ENCODE results near the gene NLGN1. TPM values are rescaled to one million over a fixed set of nuclear protein-coding genes. Genes with fewer than 3 reads are reported as not detected.

NLGN1 gene
- total and polyA plus RNA-seq, 2 of the 13 experiments (the other 11 are each of a cell fraction or from before 2014, with no cell fraction given), result not detected

DNA sequence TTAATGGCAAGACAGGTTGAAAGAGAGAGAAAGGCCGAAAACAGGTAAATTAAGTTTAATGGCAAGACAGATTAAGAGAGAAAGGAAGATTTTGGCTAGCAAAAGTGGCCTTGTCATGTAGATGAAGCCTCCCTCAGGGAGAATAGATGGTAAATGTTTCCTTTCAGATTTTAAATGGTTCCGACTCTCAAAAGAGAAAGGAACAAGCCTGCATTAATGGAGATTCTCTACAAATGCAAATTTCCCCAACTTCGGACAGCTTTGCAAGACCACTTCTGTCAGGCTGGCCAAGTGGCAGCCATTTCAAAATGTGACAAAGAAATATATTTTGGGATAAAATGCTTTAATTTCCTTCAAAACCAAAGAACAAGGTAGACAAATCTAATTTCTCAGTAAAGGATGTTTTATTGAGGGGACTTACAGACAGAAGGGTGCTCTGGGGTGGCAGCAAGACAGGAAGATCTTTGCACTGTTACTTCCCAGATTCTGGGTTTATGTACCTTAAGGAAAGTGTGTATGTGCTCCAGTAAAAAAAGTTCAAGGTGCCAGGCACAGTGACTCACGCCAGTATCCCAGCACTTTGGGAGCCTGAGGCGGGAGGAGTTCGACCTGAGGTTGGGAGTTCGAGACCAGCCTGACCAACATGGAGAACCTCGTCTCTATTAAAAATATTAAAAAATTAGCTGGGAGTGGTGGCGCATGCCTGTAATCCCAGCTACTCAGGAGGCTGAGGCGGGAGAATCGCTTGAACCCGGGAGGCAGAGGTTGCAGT is 835.3 kb downstream of the NLGN1 start:
- FAIRE-seq, result no peak
- TF ChIP-seq ZSCAN9 (CRISPR knock-in tag; IDR thresholded peaks at IDR 0.05; ENCODE audit: borderline replicate concordance) (no peak), NKX3-1 (CRISPR knock-in tag; IDR thresholded peaks at IDR 0.05) (no peak), ZSCAN25 (CRISPR knock-in tag; IDR thresholded peaks at IDR 0.05) (no peak), NR3C1 (CRISPR knock-in tag; IDR thresholded peaks at IDR 0.05) (no peak), RFX1 (IDR thresholded peaks at IDR 0.05) (no peak), RBAK (CRISPR knock-in tag; IDR thresholded peaks at IDR 0.05) (no peak), PTBP1 (IDR thresholded peaks at IDR 0.05; ENCODE audit: low read depth, low read length, poor library complexity, severe bottlenecking) (no peak), HNRNPH1 (optimal IDR thresholded peaks at IDR 0.05; ENCODE audit: low read depth, low read length) (no peak), SOX13 (IDR thresholded peaks at IDR 0.05) (no peak), SOX13 (CRISPR knock-in tag; conservative IDR thresholded peaks at IDR 0.05 in 1 of 2, IDR thresholded peaks at IDR 0.05 in 1 of 2) (no peak)
- TF ChIP-seq, protein P1, sequence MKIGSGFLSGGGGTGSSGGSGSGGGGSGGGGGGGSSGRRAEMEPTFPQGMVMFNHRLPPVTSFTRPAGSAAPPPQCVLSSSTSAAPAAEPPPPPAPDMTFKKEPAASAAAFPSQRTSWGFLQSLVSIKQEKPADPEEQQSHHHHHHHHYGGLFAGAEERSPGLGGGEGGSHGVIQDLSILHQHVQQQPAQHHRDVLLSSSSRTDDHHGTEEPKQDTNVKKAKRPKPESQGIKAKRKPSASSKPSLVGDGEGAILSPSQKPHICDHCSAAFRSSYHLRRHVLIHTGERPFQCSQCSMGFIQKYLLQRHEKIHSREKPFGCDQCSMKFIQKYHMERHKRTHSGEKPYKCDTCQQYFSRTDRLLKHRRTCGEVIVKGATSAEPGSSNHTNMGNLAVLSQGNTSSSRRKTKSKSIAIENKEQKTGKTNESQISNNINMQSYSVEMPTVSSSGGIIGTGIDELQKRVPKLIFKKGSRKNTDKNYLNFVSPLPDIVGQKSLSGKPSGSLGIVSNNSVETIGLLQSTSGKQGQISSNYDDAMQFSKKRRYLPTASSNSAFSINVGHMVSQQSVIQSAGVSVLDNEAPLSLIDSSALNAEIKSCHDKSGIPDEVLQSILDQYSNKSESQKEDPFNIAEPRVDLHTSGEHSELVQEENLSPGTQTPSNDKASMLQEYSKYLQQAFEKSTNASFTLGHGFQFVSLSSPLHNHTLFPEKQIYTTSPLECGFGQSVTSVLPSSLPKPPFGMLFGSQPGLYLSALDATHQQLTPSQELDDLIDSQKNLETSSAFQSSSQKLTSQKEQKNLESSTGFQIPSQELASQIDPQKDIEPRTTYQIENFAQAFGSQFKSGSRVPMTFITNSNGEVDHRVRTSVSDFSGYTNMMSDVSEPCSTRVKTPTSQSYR (CRISPR knock-in tag; IDR thresholded peaks at IDR 0.05; ENCODE audit: borderline replicate concordance), result no peak
- TF ChIP-seq, protein P2, sequence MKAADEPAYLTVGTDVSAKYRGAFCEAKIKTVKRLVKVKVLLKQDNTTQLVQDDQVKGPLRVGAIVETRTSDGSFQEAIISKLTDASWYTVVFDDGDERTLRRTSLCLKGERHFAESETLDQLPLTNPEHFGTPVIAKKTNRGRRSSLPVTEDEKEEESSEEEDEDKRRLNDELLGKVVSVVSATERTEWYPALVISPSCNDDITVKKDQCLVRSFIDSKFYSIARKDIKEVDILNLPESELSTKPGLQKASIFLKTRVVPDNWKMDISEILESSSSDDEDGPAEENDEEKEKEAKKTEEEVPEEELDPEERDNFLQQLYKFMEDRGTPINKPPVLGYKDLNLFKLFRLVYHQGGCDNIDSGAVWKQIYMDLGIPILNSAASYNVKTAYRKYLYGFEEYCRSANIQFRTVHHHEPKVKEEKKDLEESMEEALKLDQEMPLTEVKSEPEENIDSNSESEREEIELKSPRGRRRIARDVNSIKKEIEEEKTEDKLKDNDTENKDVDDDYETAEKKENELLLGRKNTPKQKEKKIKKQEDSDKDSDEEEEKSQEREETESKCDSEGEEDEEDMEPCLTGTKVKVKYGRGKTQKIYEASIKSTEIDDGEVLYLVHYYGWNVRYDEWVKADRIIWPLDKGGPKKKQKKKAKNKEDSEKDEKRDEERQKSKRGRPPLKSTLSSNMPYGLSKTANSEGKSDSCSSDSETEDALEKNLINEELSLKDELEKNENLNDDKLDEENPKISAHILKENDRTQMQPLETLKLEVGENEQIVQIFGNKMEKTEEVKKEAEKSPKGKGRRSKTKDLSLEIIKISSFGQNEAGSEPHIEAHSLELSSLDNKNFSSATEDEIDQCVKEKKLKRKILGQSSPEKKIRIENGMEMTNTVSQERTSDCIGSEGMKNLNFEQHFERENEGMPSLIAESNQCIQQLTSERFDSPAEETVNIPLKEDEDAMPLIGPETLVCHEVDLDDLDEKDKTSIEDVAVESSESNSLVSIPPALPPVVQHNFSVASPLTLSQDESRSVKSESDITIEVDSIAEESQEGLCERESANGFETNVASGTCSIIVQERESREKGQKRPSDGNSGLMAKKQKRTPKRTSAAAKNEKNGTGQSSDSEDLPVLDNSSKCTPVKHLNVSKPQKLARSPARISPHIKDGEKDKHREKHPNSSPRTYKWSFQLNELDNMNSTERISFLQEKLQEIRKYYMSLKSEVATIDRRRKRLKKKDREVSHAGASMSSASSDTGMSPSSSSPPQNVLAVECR (CRISPR knock-in tag; IDR thresholded peaks at IDR 0.05; ENCODE audit: borderline replicate concordance), result no peak
- TF ChIP-seq, protein P3, sequence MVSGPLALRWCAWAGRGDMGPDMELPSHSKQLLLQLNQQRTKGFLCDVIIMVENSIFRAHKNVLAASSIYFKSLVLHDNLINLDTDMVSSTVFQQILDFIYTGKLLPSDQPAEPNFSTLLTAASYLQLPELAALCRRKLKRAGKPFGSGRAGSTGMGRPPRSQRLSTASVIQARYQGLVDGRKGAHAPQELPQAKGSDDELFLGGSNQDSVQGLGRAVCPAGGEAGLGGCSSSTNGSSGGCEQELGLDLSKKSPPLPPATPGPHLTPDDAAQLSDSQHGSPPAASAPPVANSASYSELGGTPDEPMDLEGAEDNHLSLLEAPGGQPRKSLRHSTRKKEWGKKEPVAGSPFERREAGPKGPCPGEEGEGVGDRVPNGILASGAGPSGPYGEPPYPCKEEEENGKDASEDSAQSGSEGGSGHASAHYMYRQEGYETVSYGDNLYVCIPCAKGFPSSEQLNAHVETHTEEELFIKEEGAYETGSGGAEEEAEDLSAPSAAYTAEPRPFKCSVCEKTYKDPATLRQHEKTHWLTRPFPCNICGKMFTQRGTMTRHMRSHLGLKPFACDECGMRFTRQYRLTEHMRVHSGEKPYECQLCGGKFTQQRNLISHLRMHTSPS (CRISPR knock-in tag; IDR thresholded peaks at IDR 0.05; ENCODE audit: low read depth), result no peak
- DNase-seq (ENCODE audit: low spot score), result no peak
- no peak overlapping the region for H3K4me2 ChIP-seq (ENCODE audit: low read depth, low read length)
- H3K36me3 ChIP-seq (replicated peaks in 1 of 2; ENCODE audit: control insufficient read depth in 1 of 2, insufficient read depth in 2 of 2, low read length in 2 of 2), result no peaks in the 10 kb centered on the region
- ATAC-seq, result no peak
- H3K9me3 ChIP-seq (ENCODE audit: low read length), result no peaks in the 10 kb centered on the region
- ChIA-PET POLR2A (no interaction called here), CTCF (ENCODE audit: low intra/inter-chr PET ratio, low total read pairs) (no interaction called here)
- no peak overlapping the region for H3K4me3 ChIP-seq (replicated peaks in 1 of 3; ENCODE audit: insufficient read depth in 1 of 3, low read depth in 2 of 3, low read length in 3 of 3)
- 16% methylated on average over 12 of the region's 12 CpGs for WGBS (ENCODE audit: low lambda C conversion rate)
- in situ Hi-C loops (cut with HindIII; ENCODE audit: extremely low pct_ligation_motif_present, low pct_unique_long_range_greater_than_20kb), result no loop called here
- H3K27ac ChIP-seq (ENCODE audit: extremely low read length, insufficient read depth, low read length), result no peak overlapping the region
- no peaks in the 10 kb centered on the region for H3K4me1 ChIP-seq (ENCODE audit: insufficient read depth, low read length)
- no peak overlapping the region for H2AFZ ChIP-seq (ENCODE audit: low read length)
- H3K27me3 ChIP-seq (ENCODE audit: control insufficient read depth in 1 of 2, insufficient read depth in 2 of 2, low read length in 2 of 2), result no peaks in the 10 kb centered on the region
- intact Hi-C loops (cut with micrococcal nuclease; ENCODE audit: unreplicated experiment), result no loop called here
- BruUV-seq (replicated peaks), result no TSS peak
- no peaks in the 10 kb centered on the region for H4K20me1 ChIP-seq (ENCODE audit: insufficient read depth, low read length)
- no peak overlapping the region for H3K9ac ChIP-seq (ENCODE audit: insufficient read depth, low read depth, low read length)
- no peaks in the 10 kb centered on the region for H3K79me2 ChIP-seq (ENCODE audit: insufficient read depth, low read length)
